Measurements from ENCODE around the gene FIGN.

Gene FIGN

GRCh38 chr2:163735685-163736432, at the start of gene FIGN:
Gene FIGN, minus strand, starts transcription at chr2:163736008. Its CDS starts 1,081 bp downstream, at chr2:163734927.
- DNase-seq (ENCODE audit: low read depth) = peak; percentile 48

DNA sequence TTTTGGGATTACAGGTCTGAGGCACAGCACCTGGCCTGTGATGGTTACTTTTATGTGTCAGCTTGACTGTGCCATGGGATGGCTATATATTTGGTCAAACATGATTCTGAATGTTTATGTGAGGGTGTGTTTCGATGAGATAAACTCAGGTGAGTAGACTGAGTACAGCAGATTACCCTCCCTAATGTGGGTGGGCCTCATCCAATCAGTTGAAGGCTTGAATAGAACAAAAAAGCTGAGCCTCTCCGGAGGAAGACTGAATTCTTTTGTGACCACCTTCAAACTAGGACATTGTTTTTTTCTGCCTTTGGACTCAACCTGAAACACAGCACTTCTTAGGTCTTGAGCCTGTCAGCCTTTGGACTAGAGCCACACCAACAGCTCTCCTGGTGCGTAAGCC, 49.4 kb upstream of the FIGN start:
- no peak for DNase-seq (ENCODE audit: low read depth)

- no peak for DNase-seq (ENCODE audit: low read depth)
These were observed 44.3 kb upstream of the FIGN start for GRCh38 chr2:163779970-163780597.

DNA sequence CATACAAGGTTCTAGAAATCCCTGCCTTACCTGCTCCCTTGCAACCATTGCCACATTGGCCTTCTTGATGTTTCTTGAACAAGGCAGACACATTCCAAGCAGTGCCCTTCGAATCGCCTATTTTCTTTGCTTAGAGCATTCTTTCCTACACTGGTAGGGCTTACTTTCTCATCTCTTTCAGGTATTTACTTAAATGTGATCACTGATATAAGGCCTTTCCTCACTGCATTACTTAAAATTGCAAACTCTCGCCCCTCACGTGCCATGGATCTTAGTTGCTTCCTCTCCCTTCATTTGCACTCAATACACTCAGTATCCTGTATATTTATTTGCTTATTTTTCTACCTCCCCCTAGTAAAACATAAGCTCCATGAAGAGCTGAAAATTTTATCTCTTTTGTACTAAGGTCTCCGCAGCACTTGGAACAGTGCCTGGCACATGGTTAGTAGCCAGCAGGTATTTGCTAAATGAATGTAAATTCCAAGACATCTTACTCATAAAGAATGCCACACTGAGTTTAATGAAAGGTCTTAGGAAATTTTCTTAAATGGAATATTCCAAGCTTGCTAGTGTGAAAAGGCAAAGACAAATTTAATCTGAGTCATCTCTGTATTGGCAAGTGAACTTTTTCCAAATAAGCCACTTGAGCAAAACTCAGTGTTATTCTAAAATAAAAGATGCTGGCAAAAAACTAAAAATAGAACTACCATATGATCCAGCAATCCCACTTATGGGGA, 42.4 kb upstream of the FIGN start:
- DNase-seq (ENCODE audit: low read depth) = peak; percentile 76

GRCh38 chr2:163775304-163775703, 39.5 kb upstream of the FIGN start:
- DNase-seq (ENCODE audit: low read depth) = no peak

GRCh38 chr2:163774862-163775261, 39.1 kb upstream of the FIGN start:
- peak; percentile 75 for DNase-seq (ENCODE audit: low read depth)

GRCh38 chr2:163773276-163773675, 37.5 kb upstream of the FIGN start:
- no peak for DNase-seq (ENCODE audit: low read depth)

- no peak for DNase-seq (ENCODE audit: low read depth)
These were observed 35.8 kb upstream of the FIGN start for GRCh38 chr2:163771596-163771995.

DNA sequence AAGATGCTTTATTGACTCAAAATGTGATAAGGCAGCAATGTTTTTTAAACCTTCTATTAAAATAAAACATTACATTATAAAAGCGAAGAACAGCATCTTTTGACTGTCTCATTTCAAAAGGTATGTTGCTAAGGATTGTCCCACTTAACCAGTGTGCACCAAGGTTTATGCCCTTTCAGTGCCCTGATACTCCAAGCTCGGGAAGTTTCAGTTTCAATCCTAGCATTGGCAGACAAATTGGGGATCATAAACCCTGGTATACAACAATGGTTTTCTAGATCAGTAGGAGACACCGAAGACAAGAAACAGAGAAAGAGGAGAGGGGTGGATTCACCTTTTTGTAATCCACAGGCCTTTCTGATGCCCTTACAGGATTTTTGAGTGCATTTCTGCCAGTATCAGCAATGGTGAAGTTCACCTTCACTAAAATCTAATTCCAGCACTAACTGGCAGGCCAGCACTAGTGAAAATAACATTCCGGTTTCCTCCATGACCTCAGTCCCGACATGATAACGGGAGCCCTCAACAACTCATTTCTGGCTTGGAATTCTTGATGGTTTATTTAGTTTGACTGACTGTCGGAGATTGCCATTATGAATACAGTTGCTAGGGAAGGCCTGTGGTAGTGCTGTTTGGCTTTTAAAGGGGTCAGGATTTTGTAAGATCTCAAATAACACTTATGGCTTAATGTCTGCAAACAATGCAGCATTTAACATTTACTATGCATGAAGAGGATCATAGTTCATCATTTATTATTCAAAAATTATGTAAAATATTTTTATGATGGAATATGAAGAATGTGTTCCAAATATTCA, 33.3 kb upstream of the FIGN start:
- DNase-seq (ENCODE audit: low read depth) = no peak

- DNase-seq (ENCODE audit: low read depth) = no peak
These were observed 31.3 kb upstream of the FIGN start for GRCh38 chr2:163767097-163767496.

DNA sequence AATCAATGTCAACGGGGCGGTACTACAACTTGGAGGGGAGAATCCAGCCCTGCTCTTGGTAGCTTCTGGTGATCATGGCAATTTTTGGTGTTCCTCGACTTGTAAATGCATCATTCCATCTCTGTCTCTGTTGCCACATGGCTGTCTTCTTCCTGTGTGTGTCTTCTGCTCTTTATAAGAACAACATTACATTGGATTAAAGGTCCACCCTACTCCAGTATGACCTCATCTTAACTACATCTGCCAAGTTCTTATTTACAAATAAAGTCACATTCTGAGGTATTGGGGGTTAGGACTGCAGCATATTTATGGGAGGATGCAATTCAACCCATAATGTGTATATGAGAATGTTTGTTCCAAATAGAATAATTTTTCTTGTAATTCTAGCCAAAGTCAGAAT, 28.8 kb upstream of the FIGN start:
- DNase-seq (ENCODE audit: low read depth) = no peak

- DNase-seq (ENCODE audit: low read depth) = no peak
These were observed 23.2 kb upstream of the FIGN start for GRCh38 chr2:163759013-163759412.

DNA sequence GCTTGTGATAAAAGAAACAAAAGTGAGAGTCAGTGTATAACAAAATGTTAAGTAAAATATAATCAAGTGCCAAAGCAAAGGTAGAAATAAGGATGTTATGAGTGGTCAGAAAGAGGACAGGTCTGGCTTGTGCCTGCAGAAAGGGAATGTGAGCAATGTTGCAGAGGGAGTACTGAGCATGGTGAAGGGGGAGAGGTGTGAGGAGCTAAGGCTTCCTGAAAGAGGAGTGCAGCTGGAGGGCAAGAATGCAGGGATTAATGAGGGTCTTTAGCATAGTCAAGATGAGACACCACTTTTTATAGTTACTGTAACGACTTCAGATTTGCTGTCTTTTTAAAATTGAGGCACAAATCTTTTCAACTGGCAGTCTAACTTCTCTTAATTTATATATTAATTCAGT, 22.0 kb upstream of the FIGN start:
- no peak for DNase-seq (ENCODE audit: low read depth)

DNA sequence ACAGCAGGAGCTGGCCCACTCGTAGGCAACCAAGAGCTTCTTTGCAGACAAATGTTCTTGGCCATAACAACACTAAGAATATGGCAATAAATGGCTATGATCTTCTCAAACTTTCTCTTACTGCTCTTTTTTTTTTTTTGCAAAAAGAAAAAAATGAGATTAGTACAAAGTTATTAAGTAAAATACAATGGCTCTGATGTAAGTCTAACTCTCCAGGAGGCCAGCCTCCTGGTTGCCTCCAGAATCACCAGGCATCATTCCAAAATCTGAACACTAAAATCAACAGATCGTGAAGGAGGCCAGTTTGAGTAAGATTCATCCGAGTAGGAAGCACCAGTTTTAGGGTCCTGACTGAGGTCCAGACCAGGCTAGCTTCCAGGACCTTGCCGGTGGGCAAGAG, 20.8 kb upstream of the FIGN start:
- no peak for DNase-seq (ENCODE audit: low read depth)

GRCh38 chr2:163755366-163755765, 19.6 kb upstream of the FIGN start:
- DNase-seq (ENCODE audit: low read depth) = no peak

GRCh38 chr2:163753726-163754125, 17.9 kb upstream of the FIGN start:
- no peak for DNase-seq (ENCODE audit: low read depth)

DNA sequence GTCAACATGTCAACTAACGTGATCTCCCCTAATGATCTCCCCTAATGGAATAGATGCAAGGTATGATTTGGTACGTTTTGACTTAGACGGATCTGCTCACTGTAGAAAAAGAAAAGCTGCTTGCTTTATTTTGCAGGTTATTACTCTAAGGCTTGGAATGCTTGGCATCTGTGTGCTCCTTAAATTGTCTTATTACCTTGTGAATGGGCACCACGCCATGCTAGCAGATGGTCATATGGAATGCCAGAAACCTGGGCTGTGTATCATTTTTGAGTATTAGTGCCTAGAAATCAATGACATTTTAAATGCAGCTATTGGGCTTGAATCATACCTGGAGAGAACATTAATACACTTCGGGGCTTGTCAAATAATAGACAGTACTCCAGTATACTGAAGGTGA, 16.5 kb upstream of the FIGN start:
- DNase-seq (ENCODE audit: low read depth) = no peak

DNA sequence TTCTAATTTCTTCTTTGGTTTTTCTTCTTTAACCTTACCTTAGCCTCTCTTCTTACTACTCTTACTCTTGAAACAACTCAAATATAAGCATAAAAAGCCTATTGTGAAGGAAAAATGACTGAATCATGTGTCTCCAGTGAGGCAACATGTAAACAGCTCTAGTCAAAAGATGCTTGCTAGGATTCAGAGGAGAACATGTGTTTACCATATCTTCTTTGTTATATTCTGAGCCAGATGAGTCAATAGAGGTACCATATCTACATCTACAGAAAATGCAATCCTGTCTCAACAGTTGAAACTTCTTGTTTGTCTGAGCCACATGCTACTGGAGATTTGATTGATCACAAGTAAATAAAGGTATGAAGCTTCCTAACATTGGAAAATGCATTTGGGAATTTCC, 15.9 kb upstream of the FIGN start:
- no peak for DNase-seq (ENCODE audit: low read depth)

GRCh38 chr2:163748420-163748819, 12.6 kb upstream of the FIGN start:
- DNase-seq (ENCODE audit: low read depth) = no peak

GRCh38 chr2:163741435-163741834, 5.6 kb upstream of the FIGN start:
- no peak for DNase-seq (ENCODE audit: low read depth)

DNA sequence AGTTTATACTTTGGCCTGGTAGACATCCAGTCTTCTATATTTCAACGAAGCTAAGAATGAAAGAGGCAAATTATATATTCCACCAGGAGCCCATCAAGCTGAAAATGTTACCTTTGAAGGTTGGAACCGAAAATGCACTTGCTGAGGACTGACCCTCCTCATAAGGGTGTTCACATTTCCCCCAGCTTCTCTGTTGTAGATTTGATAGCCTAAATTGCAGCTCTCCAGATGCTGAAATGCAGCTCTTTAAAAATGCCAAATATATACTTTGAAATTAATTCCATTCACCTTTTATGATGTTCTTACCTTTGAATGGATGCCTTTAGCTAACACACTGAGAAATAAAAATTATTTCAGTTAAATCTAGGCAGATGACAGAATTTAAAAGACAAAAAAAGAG, 1.8 kb upstream of the FIGN start:
- no peak for DNase-seq (ENCODE audit: low read depth)

DNA sequence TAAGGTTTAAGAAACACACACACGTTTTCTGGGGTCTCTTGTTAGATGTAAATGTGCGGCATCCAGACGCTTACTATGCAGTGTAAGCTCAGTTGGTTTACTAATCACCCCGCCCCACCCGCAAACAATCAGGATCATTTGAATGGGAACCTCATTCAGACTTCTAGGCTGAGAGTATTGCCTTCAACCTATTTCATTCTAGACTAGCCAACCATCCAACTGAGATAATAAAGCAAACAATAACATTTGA, 1.3 kb upstream of the FIGN start:
- DNase-seq (ENCODE audit: low read depth) = no peak

Measured in GM04503 (cell line).